ENCODE data around the gene RAD1. TPM values are rescaled to one million over a fixed set of nuclear protein-coding genes. Genes with fewer than 3 reads are reported as not detected.
A peak's percentile ranks its signal among the peaks of the same experiment; 100 is the strongest.

RAD1 gene
- total and polyA plus RNA-seq, 4 donors: 12.9 to 45.7 (median 17.7) TPM

- DNase-seq: peak in 1 of 3 donors; percentile 28
- no peaks in the 10 kb centered on the region for H3K27me3 ChIP-seq (ENCODE audit: control insufficient read depth in 3 of 3, insufficient read depth in 3 of 3, low read length in 2 of 3)
- TF ChIP-seq, protein P1, sequence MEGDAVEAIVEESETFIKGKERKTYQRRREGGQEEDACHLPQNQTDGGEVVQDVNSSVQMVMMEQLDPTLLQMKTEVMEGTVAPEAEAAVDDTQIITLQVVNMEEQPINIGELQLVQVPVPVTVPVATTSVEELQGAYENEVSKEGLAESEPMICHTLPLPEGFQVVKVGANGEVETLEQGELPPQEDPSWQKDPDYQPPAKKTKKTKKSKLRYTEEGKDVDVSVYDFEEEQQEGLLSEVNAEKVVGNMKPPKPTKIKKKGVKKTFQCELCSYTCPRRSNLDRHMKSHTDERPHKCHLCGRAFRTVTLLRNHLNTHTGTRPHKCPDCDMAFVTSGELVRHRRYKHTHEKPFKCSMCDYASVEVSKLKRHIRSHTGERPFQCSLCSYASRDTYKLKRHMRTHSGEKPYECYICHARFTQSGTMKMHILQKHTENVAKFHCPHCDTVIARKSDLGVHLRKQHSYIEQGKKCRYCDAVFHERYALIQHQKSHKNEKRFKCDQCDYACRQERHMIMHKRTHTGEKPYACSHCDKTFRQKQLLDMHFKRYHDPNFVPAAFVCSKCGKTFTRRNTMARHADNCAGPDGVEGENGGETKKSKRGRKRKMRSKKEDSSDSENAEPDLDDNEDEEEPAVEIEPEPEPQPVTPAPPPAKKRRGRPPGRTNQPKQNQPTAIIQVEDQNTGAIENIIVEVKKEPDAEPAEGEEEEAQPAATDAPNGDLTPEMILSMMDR (IDR thresholded peaks at IDR 0.05; ENCODE audit: control extremely low read depth, extremely low read depth): no peak
These were observed 9.7 kb downstream of the RAD1 start for GRCh38 chr5:34905564-34905963.

GRCh38 chr5:34903260-34903659 is 12.0 kb downstream of the RAD1 start:
- TF ChIP-seq, protein P1 (IDR thresholded peaks at IDR 0.05; ENCODE audit: control extremely low read depth, extremely low read depth): no peak
- no peak for ATAC-seq (ENCODE audit: insufficient read depth, low FRiP score)
- Histone ChIP-seq H3K27ac (ENCODE audit: low read depth in 1 of 2, low read length in 1 of 2) (no peak overlapping the region), H3K27me3 (ENCODE audit: control insufficient read depth in 3 of 3, insufficient read depth in 3 of 3, low read length in 2 of 3) (no peaks in the 10 kb centered on the region), H3K4me3 (no peak overlapping the region), H3K9ac (ENCODE audit: insufficient read depth in 1 of 2, low read length in 2 of 2) (no peak overlapping the region), H3K9me3 (ENCODE audit: control insufficient read depth in 4 of 4, insufficient read depth in 3 of 4, low read length in 3 of 4) (no peaks in the 10 kb centered on the region), H3K4me1 (ENCODE audit: control insufficient read depth in 5 of 5, insufficient read depth in 5 of 5, low read length in 5 of 5) (no peaks in the 10 kb centered on the region), H3K36me3 (ENCODE audit: control insufficient read depth in 4 of 4, insufficient read depth in 4 of 4, low read length in 4 of 4) (peaks cover 0 to 3% (median under 1%) of the 10 kb centered on the region in 4 donors)
- WGBS, 2 donors: 38 to 86% methylated on average over 1 of the region's 1 CpG
- no peak for DNase-seq

More at GRCh38 chr5:34905564-34905963, 9.7 kb downstream of the RAD1 start:
- H3K9ac ChIP-seq (ENCODE audit: insufficient read depth in 1 of 2, low read length in 2 of 2): no peak overlapping the region
- WGBS, 2 donors: 89% methylated on average over 2 of the region's 2 CpGs
- no peaks in the 10 kb centered on the region for H3K4me1 ChIP-seq (ENCODE audit: control insufficient read depth in 5 of 5, insufficient read depth in 5 of 5, low read length in 5 of 5)
- no peak overlapping the region for H3K4me3 ChIP-seq
- peaks cover 2 to 21% (median 6%) of the 10 kb centered on the region in 4 donors for H3K36me3 ChIP-seq (ENCODE audit: control insufficient read depth in 4 of 4, insufficient read depth in 4 of 4, low read length in 4 of 4)
- ATAC-seq (ENCODE audit: insufficient read depth, low FRiP score): no peak
- no peak overlapping the region for H3K27ac ChIP-seq (ENCODE audit: low read depth in 1 of 2, low read length in 1 of 2)
- no peaks in the 10 kb centered on the region for H3K9me3 ChIP-seq (ENCODE audit: control insufficient read depth in 4 of 4, insufficient read depth in 3 of 4, low read length in 3 of 4)

- no peaks in the 10 kb centered on the region for H3K9me3 ChIP-seq (ENCODE audit: control insufficient read depth in 4 of 4, insufficient read depth in 3 of 4, low read length in 3 of 4)
- ATAC-seq (ENCODE audit: insufficient read depth, low FRiP score) (no peak), DNase-seq (no peak)
- no peak overlapping the region for H3K9ac ChIP-seq (ENCODE audit: insufficient read depth in 1 of 2, low read length in 2 of 2)
- WGBS, 2 donors: 90 to 92% methylated on average over 6 of the region's 6 CpGs
- TF ChIP-seq, protein P1 (IDR thresholded peaks at IDR 0.05; ENCODE audit: control extremely low read depth, extremely low read depth): no peak
- H3K27me3 ChIP-seq (ENCODE audit: control insufficient read depth in 3 of 3, insufficient read depth in 3 of 3, low read length in 2 of 3): no peaks in the 10 kb centered on the region
- H3K4me3 ChIP-seq: no peak overlapping the region
- H3K27ac ChIP-seq (ENCODE audit: low read depth in 1 of 2, low read length in 1 of 2): no peak overlapping the region
- peaks cover 0 to 3% (median 0%) of the 10 kb centered on the region in 4 donors for H3K36me3 ChIP-seq (ENCODE audit: control insufficient read depth in 4 of 4, insufficient read depth in 4 of 4, low read length in 4 of 4)
- H3K4me1 ChIP-seq (ENCODE audit: control insufficient read depth in 5 of 5, insufficient read depth in 5 of 5, low read length in 5 of 5): peaks cover 0 to 4% (median 0%) of the 10 kb centered on the region in 5 donors
These were observed 14.7 kb downstream of the RAD1 start for GRCh38 chr5:34900652-34901051.

DNA sequence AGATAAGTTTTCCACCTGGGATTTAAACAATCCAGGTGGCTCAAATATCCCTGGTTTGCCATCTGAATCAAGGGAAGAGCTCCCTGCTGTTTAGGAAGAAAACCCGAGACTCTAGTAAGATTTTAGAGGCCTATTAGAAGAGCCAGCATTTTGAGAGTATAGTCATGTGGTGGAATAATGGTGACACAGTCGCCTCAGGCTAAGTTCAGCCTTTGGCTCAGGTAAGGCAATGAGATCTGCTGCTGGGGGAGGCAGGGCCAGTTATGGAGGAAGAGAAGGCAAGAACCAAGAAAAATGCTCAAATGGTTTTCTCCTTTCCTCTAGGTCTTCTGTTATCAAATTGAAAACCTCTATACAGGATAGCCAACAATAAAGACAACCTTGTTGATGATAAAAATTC is 16.2 kb downstream of the RAD1 start:
- Histone ChIP-seq H3K9ac (ENCODE audit: insufficient read depth in 1 of 2, low read length in 2 of 2) (no peak overlapping the region), H3K9me3 (ENCODE audit: control insufficient read depth in 4 of 4, insufficient read depth in 3 of 4, low read length in 3 of 4) (no peaks in the 10 kb centered on the region), H3K36me3 (ENCODE audit: control insufficient read depth in 4 of 4, insufficient read depth in 4 of 4, low read length in 4 of 4) (no peaks in the 10 kb centered on the region), H3K4me3 (no peak overlapping the region), H3K4me1 (ENCODE audit: control insufficient read depth in 5 of 5, insufficient read depth in 5 of 5, low read length in 5 of 5) (peaks cover 0 to 4% (median 0%) of the 10 kb centered on the region in 5 donors), H3K27me3 (ENCODE audit: control insufficient read depth in 3 of 3, insufficient read depth in 3 of 3, low read length in 2 of 3) (no peaks in the 10 kb centered on the region), H3K27ac (ENCODE audit: low read depth in 1 of 2, low read length in 1 of 2) (no peak overlapping the region)
- WGBS, 2 donors: 96 to 97% methylated on average over 2 of the region's 2 CpGs
- TF ChIP-seq, protein P1 (IDR thresholded peaks at IDR 0.05; ENCODE audit: control extremely low read depth, extremely low read depth): no peak
- DNase-seq: no peak
- no peak for ATAC-seq (ENCODE audit: insufficient read depth, low FRiP score)

Data from lung (tissue), 12 donors.